Tibial nerve (tissue), 4 donors: ENCODE measurements around the gene MAP1B. TPM values are rescaled to one million over a fixed set of nuclear protein-coding genes. Genes with fewer than 3 reads are reported as not detected.

Source experiments
- DNase-seq, 2 donors: peaks; one replicate each; pipeline ENCODE4 v3.0.0-alpha.2; 2019; ENCODE audit warnings: low spot score in 2 of 2
- H3K27ac ChIP-seq, 4 donors: fragments of 200-600 bp; sonication (generic) in 3 of 4; one replicate each; pipeline ENCODE4 v1.5.1; 2017 to 2019; ENCODE audit warnings: mild to moderate bottlenecking in 1 of 4
- H3K27me3 ChIP-seq, 2 donors: fragments of 200-600 bp; sonication (generic) in 1 of 2; one replicate each; pipeline versions ENCODE4 v1.5.1 to v1.6.0; 2017 to 2019
- H3K36me3 ChIP-seq, 3 donors: fragments of 200-600 bp; sonication (generic); one replicate each; pipeline ENCODE4 v1.5.1; 2018 to 2019
- H3K4me1 ChIP-seq, 4 donors: fragments of 200-600 bp; sonication (generic) in 3 of 4; one replicate each; pipeline ENCODE4 v1.5.1; 2017 to 2019
- H3K4me3 ChIP-seq, 4 donors: fragments of 200-600 bp; sonication (generic) in 3 of 4; one replicate each; pipeline ENCODE4 v1.5.1; 2017 to 2019; ENCODE audit warnings: mild to moderate bottlenecking in 1 of 4, moderate library complexity in 1 of 4
- H3K9me3 ChIP-seq, 4 donors: fragments of 200-600 bp; sonication (generic) in 3 of 4; one replicate each; pipeline ENCODE4 v1.5.1; 2017 to 2019
- EP300 ChIP-seq, 2 donors: sonication (generic); formaldehyde crosslinking; IDR thresholded peaks; one replicate each; pipeline ENCODE4 v1.6.1; 2017; ENCODE audit warnings: antibody characterized with exemption in 2 of 2, mild to moderate bottlenecking in 1 of 2
- POLR2A ChIP-seq, 2 donors: fragments of 450-650 bp; IDR thresholded peaks; one replicate each; pipeline ENCODE4 v1.6.1; 2017; ENCODE audit warnings: antibody characterized with exemption in 2 of 2, mild to moderate bottlenecking in 2 of 2, moderate library complexity in 2 of 2
- WGBS, 2 donors: methylation state at CpG; one replicate each; pipeline ENCODE4 v1.1.5; 2018; 5-methylcytosine and 5-hydroxymethylcytosine counted together
- small RNA-seq: library from RNA; depleted of rRNA; stranded (forward); fragments of <200 nt; gene quantifications from one replicate; pipeline ENCODE3, GENCODE V24; 2016
- total RNA-seq, 4 donors: library from RNA; depleted of rRNA; stranded (reverse); fragments of >200 nt; gene quantifications; one replicate each; pipeline ENCODE4 v1.1.0, GENCODE V29; 2016
- TF ChIP-seq, protein P1 (sequence below), 5 experiments: fragments of 200-600 bp in 3 of 5; fragments of 450-650 bp in 2 of 5; sonication (generic) in 3 of 5; IDR thresholded peaks; one replicate each; pipeline ENCODE4 v1.5.1; 2016 to 2019; ENCODE audit warnings: antibody characterized with exemption in 5 of 5, mild to moderate bottlenecking in 3 of 5, moderate library complexity in 2 of 5

The MAP1B gene
- total RNA-seq, 4 donors from 2014 or later: 223 to 587 (median 472) TPM

DNA sequence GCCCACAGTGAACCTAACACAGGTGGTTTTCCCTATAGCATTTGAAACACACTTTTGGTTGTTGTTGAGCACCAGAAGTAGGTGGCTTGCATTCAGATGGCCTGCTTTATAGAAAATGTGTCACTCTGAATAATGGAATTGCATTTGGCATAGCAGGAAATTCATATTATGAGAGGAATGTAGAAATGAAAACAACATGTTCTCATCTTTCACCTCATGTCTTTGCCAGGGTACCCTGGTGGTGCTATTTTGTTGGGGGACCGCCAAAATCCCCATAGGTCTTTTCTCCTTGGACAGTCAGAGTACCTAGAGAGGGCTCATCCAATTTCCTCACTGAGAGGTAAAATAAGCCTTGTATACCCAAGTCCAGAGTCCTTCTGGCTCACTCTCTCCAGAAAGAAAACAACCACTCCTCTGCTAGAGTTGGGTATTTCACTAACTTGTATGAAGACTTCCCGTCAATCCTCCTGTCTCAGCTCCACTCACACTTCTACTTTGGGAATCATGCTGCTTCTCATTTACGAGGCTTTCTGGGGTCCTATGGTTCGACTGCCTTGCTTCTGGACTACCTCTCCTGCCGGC lies 145.4 kb downstream of the MAP1B start:
- Histone ChIP-seq H3K27me3 (no peaks in the 10 kb centered on the region), H3K27ac (no peak overlapping the region), H3K9me3 (no peaks in the 10 kb centered on the region), H3K4me3 (no peak overlapping the region), H3K4me1 (peaks cover 0 to 30% (median 12%) of the 10 kb centered on the region in 4 donors), H3K36me3 (no peaks in the 10 kb centered on the region)
- TF ChIP-seq, protein P1, sequence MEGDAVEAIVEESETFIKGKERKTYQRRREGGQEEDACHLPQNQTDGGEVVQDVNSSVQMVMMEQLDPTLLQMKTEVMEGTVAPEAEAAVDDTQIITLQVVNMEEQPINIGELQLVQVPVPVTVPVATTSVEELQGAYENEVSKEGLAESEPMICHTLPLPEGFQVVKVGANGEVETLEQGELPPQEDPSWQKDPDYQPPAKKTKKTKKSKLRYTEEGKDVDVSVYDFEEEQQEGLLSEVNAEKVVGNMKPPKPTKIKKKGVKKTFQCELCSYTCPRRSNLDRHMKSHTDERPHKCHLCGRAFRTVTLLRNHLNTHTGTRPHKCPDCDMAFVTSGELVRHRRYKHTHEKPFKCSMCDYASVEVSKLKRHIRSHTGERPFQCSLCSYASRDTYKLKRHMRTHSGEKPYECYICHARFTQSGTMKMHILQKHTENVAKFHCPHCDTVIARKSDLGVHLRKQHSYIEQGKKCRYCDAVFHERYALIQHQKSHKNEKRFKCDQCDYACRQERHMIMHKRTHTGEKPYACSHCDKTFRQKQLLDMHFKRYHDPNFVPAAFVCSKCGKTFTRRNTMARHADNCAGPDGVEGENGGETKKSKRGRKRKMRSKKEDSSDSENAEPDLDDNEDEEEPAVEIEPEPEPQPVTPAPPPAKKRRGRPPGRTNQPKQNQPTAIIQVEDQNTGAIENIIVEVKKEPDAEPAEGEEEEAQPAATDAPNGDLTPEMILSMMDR (IDR thresholded peaks at IDR 0.05): no peak
- TF ChIP-seq EP300 (IDR thresholded peaks at IDR 0.05) (no peak), POLR2A (IDR thresholded peaks at IDR 0.05) (no peak)
- DNase-seq: no peak
- 92 to 93% methylated on average over 5 of the region's 5 CpGs for WGBS, 2 donors

GRCh38 chr5:72255237-72255636 lies 148.0 kb downstream of the MAP1B start:
- Histone ChIP-seq H3K36me3 (no peaks in the 10 kb centered on the region), H3K4me1 (peaks cover 0 to 14% (median 3%) of the 10 kb centered on the region in 4 donors), H3K27ac (no peak overlapping the region), H3K27me3 (no peaks in the 10 kb centered on the region), H3K9me3 (no peaks in the 10 kb centered on the region), H3K4me3 (no peak overlapping the region)
- WGBS, 2 donors: 93 to 98% methylated on average over 3 of the region's 3 CpGs
- no peak for DNase-seq
- TF ChIP-seq, protein P1 (IDR thresholded peaks at IDR 0.05): no peak
- TF ChIP-seq EP300 (IDR thresholded peaks at IDR 0.05) (no peak), POLR2A (IDR thresholded peaks at IDR 0.05) (no peak)

- Histone ChIP-seq H3K27ac (no peak overlapping the region), H3K9me3 (no peaks in the 10 kb centered on the region), H3K36me3 (no peaks in the 10 kb centered on the region), H3K27me3 (no peaks in the 10 kb centered on the region), H3K4me1 (peaks cover 0 to 14% (median 3%) of the 10 kb centered on the region in 4 donors), H3K4me3 (no peak overlapping the region)
- 63 to 65% methylated on average over 2 of the region's 2 CpGs for WGBS, 2 donors
- TF ChIP-seq, protein P1 (IDR thresholded peaks at IDR 0.05): no peak
- no peak for TF ChIP-seq EP300 (IDR thresholded peaks at IDR 0.05)
- no peak for TF ChIP-seq POLR2A (IDR thresholded peaks at IDR 0.05)
- no peak for DNase-seq
These were observed 148.4 kb downstream of the MAP1B start for GRCh38 chr5:72255670-72256069.

- no peaks in the 10 kb centered on the region for H3K9me3 ChIP-seq
- no peak for TF ChIP-seq POLR2A (IDR thresholded peaks at IDR 0.05)
- no peak for TF ChIP-seq EP300 (IDR thresholded peaks at IDR 0.05)
- TF ChIP-seq, protein P1 (IDR thresholded peaks at IDR 0.05): no peak
- no peaks in the 10 kb centered on the region for H3K36me3 ChIP-seq
- 92 to 98% methylated on average over 2 of the region's 2 CpGs for WGBS, 2 donors
- no peaks in the 10 kb centered on the region for H3K27me3 ChIP-seq
- peaks cover 0 to 8% (median 3%) of the 10 kb centered on the region in 4 donors for H3K4me1 ChIP-seq
- DNase-seq: no peak
- H3K27ac ChIP-seq: no peak overlapping the region
- H3K4me3 ChIP-seq: no peak overlapping the region
These were observed 149.3 kb downstream of the MAP1B start for GRCh38 chr5:72256536-72256935.

Small RNAs within 50 kb of the gene (small RNA-seq; reads per million reads assigned to genes)
- not detected for gene MIR4803

Other genes with a start within 250 kb of the MAP1B start
- 10 to 100 TPM; 44.4 to 59.0 (median 47.4) TPM for gene MRPS27, start 212.8 kb downstream of the MAP1B start, total RNA-seq
- gene PTCD2, start 212.9 kb downstream of the MAP1B start, total RNA-seq: 10 to 100 TPM in 3 of 4 donors, 1 to 10 TPM in 1; 6.3 to 17.4 (median 11.8) TPM